Measurements from ENCODE around the gene MCF2L.

DNA sequence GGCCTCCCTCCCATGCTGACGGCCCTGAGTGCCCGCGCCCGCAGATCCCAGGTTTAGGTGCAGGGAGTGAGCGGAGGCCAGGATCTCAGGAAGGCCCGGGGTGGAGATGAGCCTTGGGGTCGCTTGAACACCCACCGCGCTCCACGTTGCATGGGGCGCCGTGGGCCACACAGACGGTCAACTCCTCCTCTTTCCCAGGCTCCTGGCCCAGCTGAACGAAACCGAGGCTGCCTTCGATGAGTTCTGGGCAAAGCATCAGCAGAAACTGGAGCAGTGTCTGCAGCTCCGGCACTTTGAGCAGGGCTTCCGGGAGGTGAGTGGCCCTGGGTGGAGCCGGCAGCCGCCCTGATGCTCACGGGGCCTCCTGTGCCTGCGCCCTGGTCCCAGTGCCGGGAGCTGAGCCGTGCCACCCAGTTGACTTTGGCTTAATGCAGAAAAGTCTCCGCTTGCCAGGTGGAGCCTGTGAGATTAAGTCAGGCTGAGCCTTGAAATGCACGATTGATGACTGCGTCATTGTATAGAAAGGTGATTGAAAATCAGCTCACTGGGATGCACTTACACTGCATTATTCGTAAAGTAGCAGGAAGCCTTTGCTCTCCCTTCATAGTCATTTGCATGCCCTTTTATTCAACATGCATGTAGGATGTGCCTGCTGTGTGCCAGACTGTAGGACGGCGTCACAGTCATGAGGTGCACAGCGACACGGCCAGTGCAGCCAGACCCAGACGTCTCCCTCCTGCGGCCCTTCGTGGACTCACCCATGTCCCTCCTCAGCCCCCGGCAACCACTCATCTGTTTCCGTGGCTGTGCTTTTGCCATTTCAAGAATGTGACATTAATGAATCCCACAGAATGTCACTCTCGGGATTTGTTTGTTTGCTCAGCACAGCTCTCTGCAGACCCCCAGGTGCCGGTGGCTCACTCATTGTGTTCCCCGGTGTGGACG, 101.1 kb downstream of the MCF2L start:
- TF ChIP-seq, protein P1, sequence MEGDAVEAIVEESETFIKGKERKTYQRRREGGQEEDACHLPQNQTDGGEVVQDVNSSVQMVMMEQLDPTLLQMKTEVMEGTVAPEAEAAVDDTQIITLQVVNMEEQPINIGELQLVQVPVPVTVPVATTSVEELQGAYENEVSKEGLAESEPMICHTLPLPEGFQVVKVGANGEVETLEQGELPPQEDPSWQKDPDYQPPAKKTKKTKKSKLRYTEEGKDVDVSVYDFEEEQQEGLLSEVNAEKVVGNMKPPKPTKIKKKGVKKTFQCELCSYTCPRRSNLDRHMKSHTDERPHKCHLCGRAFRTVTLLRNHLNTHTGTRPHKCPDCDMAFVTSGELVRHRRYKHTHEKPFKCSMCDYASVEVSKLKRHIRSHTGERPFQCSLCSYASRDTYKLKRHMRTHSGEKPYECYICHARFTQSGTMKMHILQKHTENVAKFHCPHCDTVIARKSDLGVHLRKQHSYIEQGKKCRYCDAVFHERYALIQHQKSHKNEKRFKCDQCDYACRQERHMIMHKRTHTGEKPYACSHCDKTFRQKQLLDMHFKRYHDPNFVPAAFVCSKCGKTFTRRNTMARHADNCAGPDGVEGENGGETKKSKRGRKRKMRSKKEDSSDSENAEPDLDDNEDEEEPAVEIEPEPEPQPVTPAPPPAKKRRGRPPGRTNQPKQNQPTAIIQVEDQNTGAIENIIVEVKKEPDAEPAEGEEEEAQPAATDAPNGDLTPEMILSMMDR (IDR thresholded peaks at IDR 0.05; ENCODE audit: insufficient read depth, low read length, poor library complexity, severe bottlenecking), result no peak
- no peak for TF ChIP-seq EZH2phosphoT487 (conservative IDR thresholded peaks at IDR 0.05; ENCODE audit: low read length)
